HepG2 (cell line): Measurements from ENCODE around the gene PAQR7. TPM values are rescaled to one million over a fixed set of nuclear protein-coding genes. Genes with fewer than 3 reads are reported as not detected.

Experiments used
- ATAC-seq: fragments of 200-7000 bp; cut with Tn5 transposase; 3 replicates; pipeline ENCODE4 v1.9.1; 2020; ENCODE audit warnings: mild to moderate bottlenecking, moderate library complexity
- BruUV-seq: library from RNA; stranded (reverse); fragments of 400-500 nt; replicated peaks from 2 replicates; lab custom pipeline; 2021; lab: Mats Ljungman, UMichigan
- CTCF ChIA-PET: fragments of 300-600 bp; formaldehyde crosslinking; extraction: SDS; loops from one replicate; lab custom pipeline; 2021; ENCODE audit warnings: low total read pairs, inconsistent platforms, low intra/inter-chr PET ratio; lab: Yijun Ruan, JAX
- POLR2A ChIA-PET: fragments of 350-600 bp; sonication (Branson Sonifier 250); formaldehyde crosslinking; loops from one replicate; lab custom pipeline; 2020; ENCODE audit warnings: antibody characterized with exemption, inconsistent platforms; lab: Yijun Ruan, JAX
- DNase-seq: peaks from one replicate; pipeline ENCODE4 v3.0.0-alpha.2; 2015; ENCODE audit warnings: low spot score
- FAIRE-seq: peaks from 3 replicates; lab custom pipeline; 2011; peaks lifted over from hg19 to GRCh38; lab: Jason Lieb, UNC
- H2AFZ ChIP-seq: one replicate; pipeline ENCODE4 v1.6.1; 2011; ENCODE audit warnings: low read length, inconsistent platforms
- H3K27ac ChIP-seq: fragments of 300-600 bp; 3 replicates; pipeline ENCODE4 v1.8.0; 2011; ENCODE audit warnings: mixed run types, mild to moderate bottlenecking, mixed read lengths, low read length, inconsistent platforms; ENCODE audit not compliant: insufficient read depth; ENCODE audit errors: extremely low read length
- H3K27me3 ChIP-seq, 2 experiments: fragments of 200-600 bp in 1 of 2; 2 replicates in 1 of 2; 3 replicates in 1 of 2; pipeline versions ENCODE4 v1.6.0 to v1.8.0; 2011; ENCODE audit warnings: low read length in 2 of 2, mild to moderate bottlenecking in 2 of 2, moderate library complexity in 2 of 2, inconsistent platforms in 1 of 2; ENCODE audit not compliant: insufficient read depth in 2 of 2, control insufficient read depth in 1 of 2
- H3K36me3 ChIP-seq, 2 experiments: fragments of 200-600 bp in 1 of 2; replicated peaks in 1 of 2; 2 replicates in 1 of 2; 3 replicates in 1 of 2; pipeline versions ENCODE4 v1.5.1 to v1.8.0; 2011; ENCODE audit warnings: low read length in 2 of 2, inconsistent platforms in 1 of 2; ENCODE audit not compliant: insufficient read depth in 2 of 2, control insufficient read depth in 1 of 2
- H3K4me1 ChIP-seq: 2 replicates; pipeline ENCODE4 v1.5.1; 2012; ENCODE audit warnings: low read length, inconsistent platforms; ENCODE audit not compliant: insufficient read depth
- H3K4me2 ChIP-seq: 2 replicates; pipeline ENCODE4 v1.6.0; 2011; ENCODE audit warnings: low read depth, low read length, inconsistent platforms
- H3K4me3 ChIP-seq, 3 experiments: fragments of 200-600 bp in 1 of 3; sonication (generic), shearing (Covaris generic) in 1 of 3; replicated peaks in 1 of 3; 2 replicates each; pipeline ENCODE4 v1.5.1; 2011 to 2016; ENCODE audit warnings: low read length in 3 of 3, inconsistent platforms in 2 of 3, low read depth in 2 of 3, mild to moderate bottlenecking in 2 of 3, control low read depth in 1 of 3, mixed read lengths in 1 of 3; ENCODE audit not compliant: insufficient read depth in 1 of 3
- H3K79me2 ChIP-seq: one replicate; pipeline ENCODE4 v1.6.1; 2011; ENCODE audit warnings: low read length, inconsistent platforms; ENCODE audit not compliant: insufficient read depth
- H3K9ac ChIP-seq: 2 replicates; pipeline ENCODE4 v1.6.0; 2011; ENCODE audit warnings: mild to moderate bottlenecking, low read depth, low read length, inconsistent platforms; ENCODE audit not compliant: insufficient read depth
- H3K9me3 ChIP-seq: 2 replicates; pipeline ENCODE4 v1.5.1; 2012; ENCODE audit warnings: mild to moderate bottlenecking, low read length
- H4K20me1 ChIP-seq: 2 replicates; pipeline ENCODE4 v1.6.0; 2011; ENCODE audit warnings: inconsistent platforms, mild to moderate bottlenecking, low read length, moderate library complexity; ENCODE audit not compliant: insufficient read depth
- FOXC1 ChIP-seq: sonication (generic); formaldehyde crosslinking; IDR thresholded peaks from 2 replicates; pipeline ENCODE4 v1.8.0; 2022; ENCODE audit warnings: mild to moderate bottlenecking, missing genetic modification reagents, borderline replicate concordance
- HIC2 ChIP-seq: sonication (generic); formaldehyde crosslinking; IDR thresholded peaks from 2 replicates; pipeline ENCODE4 v1.9.0; 2022; ENCODE audit warnings: low read depth, missing genetic modification reagents
- ONECUT2 ChIP-seq: sonication (generic); formaldehyde crosslinking; IDR thresholded peaks from 2 replicates; pipeline ENCODE4 v1.4.0; 2020; ENCODE audit warnings: missing genetic modification reagents
- SMAD1 ChIP-seq: sonication (generic); formaldehyde crosslinking; IDR thresholded peaks from 2 replicates; pipeline ENCODE4 v1.4.0; 2020; ENCODE audit warnings: missing genetic modification reagents, low read depth, mild to moderate bottlenecking, borderline replicate concordance
- SUZ12 ChIP-seq: fragments of 150-350 bp; IDR thresholded peaks from 2 replicates; pipeline ENCODE4 v1.6.1; 2014; ENCODE audit warnings: low read depth, low read length
- SYNCRIP ChIP-seq: fragments of 200-400 bp; formaldehyde crosslinking; IDR thresholded peaks from 2 replicates; pipeline ENCODE4 v1.6.1; 2018; ENCODE audit warnings: mild to moderate bottlenecking, low read depth, low read length; ENCODE audit not compliant: insufficient read depth
- TSC22D2 ChIP-seq: sonication (generic); formaldehyde crosslinking; IDR thresholded peaks from 2 replicates; pipeline ENCODE4 v1.5.1; 2020; ENCODE audit warnings: missing genetic modification reagents, mild to moderate bottlenecking, borderline replicate concordance
- ZBTB37 ChIP-seq: sonication (generic); formaldehyde crosslinking; IDR thresholded peaks from 2 replicates; pipeline ENCODE4 v1.4.0; 2020; ENCODE audit warnings: mild to moderate bottlenecking, missing genetic modification reagents
- ZNF20 ChIP-seq: sonication (generic); formaldehyde crosslinking; IDR thresholded peaks from 2 replicates; pipeline ENCODE4 v1.4.0; 2020; ENCODE audit warnings: mild to moderate bottlenecking, moderate library complexity, missing genetic modification reagents
- ZNF687 ChIP-seq: sonication (generic); formaldehyde crosslinking; IDR thresholded peaks from 2 replicates; pipeline ENCODE4 v1.5.1; 2020; ENCODE audit warnings: mild to moderate bottlenecking, missing genetic modification reagents, moderate library complexity
- WGBS: methylation state at CpG from one replicate; pipeline ENCODE4 v1.1.6; 2017; ENCODE audit warnings: low lambda C conversion rate; 5-methylcytosine and 5-hydroxymethylcytosine counted together
- in situ Hi-C: cut with HindIII; loops from 2 replicates; pipeline ENCODE4 v1.10.0; 2017; ENCODE audit warnings: low pct_unique_long_range_greater_than_20kb; ENCODE audit not compliant: extremely low pct_ligation_motif_present
- intact Hi-C: fragments of 100-400 bp; cut with micrococcal nuclease; formaldehyde crosslinking; loops from one replicate; pipeline ENCODE4 v1.10.0; 2022; ENCODE audit not compliant: unreplicated experiment
- polyA plus RNA-seq, 8 experiments: library from polyadenylated mRNA; depleted of rRNA in 3 of 8; stranded (reverse) in 7 of 8; unstranded in 1 of 8; fragments of >200 nt; fragmentation: Illumina TruSeq in 4 of 8; extraction: Trizol in 4 of 8; gene quantifications; 2 replicates each; pipeline versions ENCODE4 v1.2.1 to v1.2.3, GENCODE V29; 2011 to 2016; ENCODE audit warnings: low read depth in 4 of 8, missing spikeins in 1 of 8, mixed read lengths in 1 of 8; ENCODE audit not compliant: insufficient read depth in 1 of 8
- total RNA-seq, 5 experiments: library from RNA; depleted of rRNA; stranded (reverse); fragments of >200 nt; fragmentation: Illumina TruSeq; extraction: Trizol; gene quantifications; 2 replicates each; pipeline ENCODE4 v1.2.3, GENCODE V29; 2016; ENCODE audit warnings: low read depth in 1 of 5
- TF ChIP-seq, protein P1 (sequence below): IDR thresholded peaks from 2 replicates; pipeline ENCODE4 v1.6.1; 2016; ENCODE audit warnings: low read depth, control low read depth
- TF ChIP-seq, protein P2 (sequence below): sonication (generic); formaldehyde crosslinking; IDR thresholded peaks from 2 replicates; pipeline ENCODE4 v1.8.1; 2023; ENCODE audit warnings: mild to moderate bottlenecking, missing genetic modification reagents

PAQR7 gene
- total and polyA plus RNA-seq, 2 of the 13 experiments (the other 11 are each of a cell fraction or from before 2014, with no cell fraction given) = 13.2 to 16.6 TPM

GRCh38 chr1:25893116-25893515 lies 17.6 kb upstream of the PAQR7 start:
- ChIA-PET CTCF (no interaction called here), POLR2A (interaction anchor here (1.6 kb wide), 1 partner anchor 14 kb away, joined by 4 read pairs; no protein-coding TSS in a partner anchor)
- H3K4me1 ChIP-seq = peaks cover 39% of the 10 kb centered on the region
- no peak overlapping the region for H3K9ac ChIP-seq
- H3K9me3 ChIP-seq = no peaks in the 10 kb centered on the region
- DNase-seq (no peak), ATAC-seq (no peak), FAIRE-seq (no peak)
- no peaks in the 10 kb centered on the region for H3K79me2 ChIP-seq
- BruUV-seq = no TSS peak
- no peak overlapping the region for H3K4me2 ChIP-seq
- intact Hi-C loops = loop anchor here (5.0 kb wide), 1 partner anchor 71 kb away; no protein-coding TSS in a partner anchor
- in situ Hi-C loops = loop anchor here (10.0 kb wide), 1 partner anchor 272 kb away; the partner anchor contains the start of genes C1orf232 and ZNF593
- no peak overlapping the region for H3K4me3 ChIP-seq
- H3K27me3 ChIP-seq = no peaks in the 10 kb centered on the region
- peaks cover 0 to under 1% of the 10 kb centered on the region in 2 experiments; a peak in 1 of 5 replicates for H3K36me3 ChIP-seq
- H3K27ac ChIP-seq = no peak overlapping the region
- H4K20me1 ChIP-seq = no peaks in the 10 kb centered on the region
- 87% methylated on average over 4 of the region's 4 CpGs for WGBS
- no peak overlapping the region for H2AFZ ChIP-seq
- TF ChIP-seq ONECUT2 (no peak), SYNCRIP (no peak), ZNF687 (CRISPR knock-in tag) (no peak), FOXC1 (CRISPR knock-in tag) (no peak), SUZ12 (no peak), SMAD1 (CRISPR knock-in tag) (no peak), HIC2 (CRISPR knock-in tag) (no peak), TSC22D2 (CRISPR knock-in tag) (no peak), ZNF20 (CRISPR knock-in tag) (no peak), ZBTB37 (CRISPR knock-in tag) (no peak)
- TF ChIP-seq, protein P1, sequence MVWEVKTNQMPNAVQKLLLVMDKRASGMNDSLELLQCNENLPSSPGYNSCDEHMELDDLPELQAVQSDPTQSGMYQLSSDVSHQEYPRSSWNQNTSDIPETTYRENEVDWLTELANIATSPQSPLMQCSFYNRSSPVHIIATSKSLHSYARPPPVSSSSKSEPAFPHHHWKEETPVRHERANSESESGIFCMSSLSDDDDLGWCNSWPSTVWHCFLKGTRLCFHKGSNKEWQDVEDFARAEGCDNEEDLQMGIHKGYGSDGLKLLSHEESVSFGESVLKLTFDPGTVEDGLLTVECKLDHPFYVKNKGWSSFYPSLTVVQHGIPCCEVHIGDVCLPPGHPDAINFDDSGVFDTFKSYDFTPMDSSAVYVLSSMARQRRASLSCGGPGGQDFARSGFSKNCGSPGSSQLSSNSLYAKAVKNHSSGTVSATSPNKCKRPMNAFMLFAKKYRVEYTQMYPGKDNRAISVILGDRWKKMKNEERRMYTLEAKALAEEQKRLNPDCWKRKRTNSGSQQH = no peak
- TF ChIP-seq, protein P2, sequence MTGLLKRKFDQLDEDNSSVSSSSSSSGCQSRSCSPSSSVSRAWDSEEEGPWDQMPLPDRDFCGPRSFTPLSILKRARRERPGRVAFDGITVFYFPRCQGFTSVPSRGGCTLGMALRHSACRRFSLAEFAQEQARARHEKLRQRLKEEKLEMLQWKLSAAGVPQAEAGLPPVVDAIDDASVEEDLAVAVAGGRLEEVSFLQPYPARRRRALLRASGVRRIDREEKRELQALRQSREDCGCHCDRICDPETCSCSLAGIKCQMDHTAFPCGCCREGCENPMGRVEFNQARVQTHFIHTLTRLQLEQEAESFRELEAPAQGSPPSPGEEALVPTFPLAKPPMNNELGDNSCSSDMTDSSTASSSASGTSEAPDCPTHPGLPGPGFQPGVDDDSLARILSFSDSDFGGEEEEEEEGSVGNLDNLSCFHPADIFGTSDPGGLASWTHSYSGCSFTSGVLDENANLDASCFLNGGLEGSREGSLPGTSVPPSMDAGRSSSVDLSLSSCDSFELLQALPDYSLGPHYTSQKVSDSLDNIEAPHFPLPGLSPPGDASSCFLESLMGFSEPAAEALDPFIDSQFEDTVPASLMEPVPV (CRISPR knock-in tag) = no peak
